Activated T-cell treated with anti-CD3 and anti-CD28 coated beads, Interleukin-2, amount 50 U/mL, for 24 hours (primary cell): Measurements from ENCODE around the gene AMBP.

Experiments
- DNase-seq: peaks from one replicate; pipeline ENCODE4 v3.0.0-alpha.2; 2020
- H3K27ac Mint-ChIP-seq: 2 replicates; pipeline ENCODE4 v1.8.0; 2020; ENCODE audit warnings: mild to moderate bottlenecking, mixed read lengths
- H3K27me3 Mint-ChIP-seq: 2 replicates; pipeline ENCODE4 v1.8.0; 2020; ENCODE audit warnings: mixed read lengths
- H3K36me3 Mint-ChIP-seq: 2 replicates; pipeline ENCODE4 v1.8.0; 2020; ENCODE audit warnings: low read depth, mixed read lengths
- H3K4me1 Mint-ChIP-seq: 2 replicates; pipeline ENCODE4 v1.8.0; 2020; ENCODE audit warnings: low read depth, mixed read lengths
- H3K4me3 Mint-ChIP-seq: 2 replicates; pipeline ENCODE4 v1.8.0; 2020; ENCODE audit warnings: mild to moderate bottlenecking, moderate library complexity, mixed read lengths
- H3K9me3 Mint-ChIP-seq: 2 replicates; pipeline ENCODE4 v1.8.0; 2020; ENCODE audit warnings: mixed read lengths

Gene AMBP

DNA sequence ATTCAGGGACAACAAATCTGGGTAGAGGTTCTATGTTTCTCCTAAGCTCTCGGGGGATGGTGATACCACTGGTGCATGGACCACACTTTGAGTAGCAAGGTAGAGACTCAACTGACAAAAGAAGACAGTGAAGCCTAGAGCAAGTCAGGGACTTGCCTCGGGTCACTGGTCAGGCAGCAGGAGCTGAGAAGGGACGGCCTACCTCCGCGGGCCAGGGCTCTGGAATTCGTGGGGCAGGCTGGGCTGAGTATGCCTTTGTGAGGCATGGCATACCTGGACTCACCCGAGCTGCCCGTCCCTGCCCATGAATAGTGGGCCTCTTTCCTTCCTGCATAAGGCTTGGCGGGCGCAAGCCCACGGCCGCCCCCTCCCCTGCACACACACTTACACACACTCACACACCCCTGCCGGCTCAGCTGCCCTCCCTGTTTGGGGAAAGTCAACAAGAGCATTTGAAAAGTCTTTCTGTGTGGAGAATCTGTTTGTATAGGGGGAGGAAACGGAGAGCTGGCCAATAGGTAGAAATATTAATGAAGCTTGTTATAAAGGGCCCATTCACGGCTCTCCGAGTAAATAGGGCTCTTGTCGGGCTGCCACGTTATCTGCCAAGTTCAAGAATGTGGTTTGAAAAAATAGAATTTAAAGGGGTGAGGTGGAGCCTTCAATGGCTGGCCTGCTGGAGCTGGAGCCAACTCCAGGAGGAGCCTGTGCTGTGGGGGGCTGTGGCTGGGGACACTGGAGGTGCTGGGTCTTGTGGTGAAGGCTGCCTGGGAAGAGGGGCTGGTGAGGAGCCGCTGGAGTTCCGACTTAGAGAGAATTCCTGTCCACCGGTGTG lies 40.1 kb upstream of the AMBP start:
- Mint-ChIP-seq H3K4me1 (no peaks in the 10 kb centered on the region), H3K27ac (no peak overlapping the region), H3K36me3 (no peaks in the 10 kb centered on the region), H3K27me3 (peaks cover 30% of the 10 kb centered on the region), H3K9me3 (no peaks in the 10 kb centered on the region), H3K4me3 (no peak overlapping the region)
- DNase-seq, result no peak

- Mint-ChIP-seq H3K9me3 (no peaks in the 10 kb centered on the region), H3K27me3 (peaks cover 36% of the 10 kb centered on the region), H3K27ac (no peak overlapping the region), H3K4me3 (no peak overlapping the region), H3K36me3 (no peaks in the 10 kb centered on the region), H3K4me1 (no peaks in the 10 kb centered on the region)
- no peak for DNase-seq
Measured at GRCh38 chr9:114117614-114117995, 39.5 kb upstream of the AMBP start.

DNA sequence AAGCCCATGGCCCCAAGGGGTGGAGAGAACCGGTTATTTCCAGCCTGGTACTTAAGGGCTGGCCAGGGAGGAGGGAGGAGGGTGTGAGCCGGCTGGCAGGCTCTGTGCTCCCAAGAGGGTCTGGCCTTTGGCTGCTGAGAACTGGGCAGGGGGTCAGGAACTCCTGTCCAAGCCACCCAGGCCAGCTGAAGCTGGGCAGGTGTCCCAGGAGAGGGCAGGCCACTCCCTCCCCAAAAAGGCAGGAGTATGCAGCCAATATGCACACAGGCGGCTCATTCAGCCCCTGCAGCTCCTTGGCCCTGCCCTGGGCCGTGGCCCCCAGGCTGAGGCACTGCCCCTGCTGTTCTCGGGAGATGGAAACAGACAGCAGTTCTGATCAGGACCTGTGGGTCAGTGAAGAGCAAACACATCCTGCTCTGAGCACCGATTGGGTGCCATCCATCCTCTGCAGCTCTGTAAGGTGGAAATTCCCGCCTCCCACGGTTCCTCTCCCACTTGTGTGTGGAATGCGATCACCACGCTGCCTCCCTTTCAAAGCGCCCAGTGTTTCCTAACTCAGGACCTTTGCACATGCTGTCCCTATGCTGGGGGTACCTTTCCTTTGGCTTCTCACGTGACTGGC lies 38.1 kb upstream of the AMBP start:
- no peak overlapping the region for H3K4me3 Mint-ChIP-seq
- peaks cover 38% of the 10 kb centered on the region for H3K27me3 Mint-ChIP-seq
- no peaks in the 10 kb centered on the region for H3K9me3 Mint-ChIP-seq
- H3K27ac Mint-ChIP-seq, result no peak overlapping the region
- DNase-seq, result no peak
- no peaks in the 10 kb centered on the region for H3K36me3 Mint-ChIP-seq
- no peaks in the 10 kb centered on the region for H3K4me1 Mint-ChIP-seq

GRCh38 chr9:114115654-114116125 lies 37.6 kb upstream of the AMBP start:
- no peak for DNase-seq
- Mint-ChIP-seq H3K9me3 (no peaks in the 10 kb centered on the region), H3K4me1 (no peaks in the 10 kb centered on the region), H3K36me3 (no peaks in the 10 kb centered on the region), H3K4me3 (no peak overlapping the region), H3K27me3 (peaks cover 37% of the 10 kb centered on the region), H3K27ac (no peak overlapping the region)

DNA sequence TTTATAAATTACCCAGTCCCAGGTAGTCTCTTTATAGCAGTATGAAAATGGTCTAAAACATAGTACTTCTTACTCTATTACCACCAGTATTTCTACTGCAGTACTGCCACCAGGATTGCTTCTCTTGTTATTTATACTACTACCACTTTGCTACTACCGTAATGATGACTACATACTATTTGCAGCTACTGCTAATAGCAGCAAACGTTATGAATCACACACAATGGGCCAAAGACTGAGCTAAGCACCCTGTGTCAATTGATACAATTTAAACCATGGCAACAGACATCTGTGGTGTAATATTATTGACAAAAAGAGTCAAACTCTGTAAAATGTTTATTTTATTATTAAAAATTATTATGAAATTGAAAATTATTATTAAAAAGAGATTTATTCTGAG lies 36.3 kb upstream of the AMBP start:
- no peaks in the 10 kb centered on the region for H3K4me1 Mint-ChIP-seq
- no peaks in the 10 kb centered on the region for H3K9me3 Mint-ChIP-seq
- DNase-seq, result no peak
- no peak overlapping the region for H3K4me3 Mint-ChIP-seq
- H3K36me3 Mint-ChIP-seq, result no peaks in the 10 kb centered on the region
- H3K27ac Mint-ChIP-seq, result no peak overlapping the region
- peaks cover 35% of the 10 kb centered on the region for H3K27me3 Mint-ChIP-seq

- Mint-ChIP-seq H3K4me3 (no peak overlapping the region), H3K9me3 (no peaks in the 10 kb centered on the region), H3K36me3 (no peaks in the 10 kb centered on the region), H3K27me3 (peaks cover 31% of the 10 kb centered on the region), H3K4me1 (no peaks in the 10 kb centered on the region), H3K27ac (no peak overlapping the region)
- DNase-seq, result no peak
Measured at GRCh38 chr9:114112778-114113584, 34.9 kb upstream of the AMBP start.

GRCh38 chr9:114112325-114112724 lies 34.2 kb upstream of the AMBP start:
- H3K27me3 Mint-ChIP-seq, result peaks cover 24% of the 10 kb centered on the region
- no peak for DNase-seq

GRCh38 chr9:114110180-114110579 lies 32.1 kb upstream of the AMBP start:
- Mint-ChIP-seq H3K36me3 (no peaks in the 10 kb centered on the region), H3K9me3 (no peaks in the 10 kb centered on the region), H3K27me3 (peaks cover 15% of the 10 kb centered on the region), H3K4me3 (no peak overlapping the region), H3K27ac (no peak overlapping the region), H3K4me1 (no peaks in the 10 kb centered on the region)
- no peak for DNase-seq

More at GRCh38 chr9:114112325-114112724, 34.2 kb upstream of the AMBP start:
- H3K36me3 Mint-ChIP-seq, result no peaks in the 10 kb centered on the region
- H3K9me3 Mint-ChIP-seq, result no peaks in the 10 kb centered on the region
- no peak overlapping the region for H3K27ac Mint-ChIP-seq
- H3K4me3 Mint-ChIP-seq, result no peak overlapping the region
- no peaks in the 10 kb centered on the region for H3K4me1 Mint-ChIP-seq

DNA sequence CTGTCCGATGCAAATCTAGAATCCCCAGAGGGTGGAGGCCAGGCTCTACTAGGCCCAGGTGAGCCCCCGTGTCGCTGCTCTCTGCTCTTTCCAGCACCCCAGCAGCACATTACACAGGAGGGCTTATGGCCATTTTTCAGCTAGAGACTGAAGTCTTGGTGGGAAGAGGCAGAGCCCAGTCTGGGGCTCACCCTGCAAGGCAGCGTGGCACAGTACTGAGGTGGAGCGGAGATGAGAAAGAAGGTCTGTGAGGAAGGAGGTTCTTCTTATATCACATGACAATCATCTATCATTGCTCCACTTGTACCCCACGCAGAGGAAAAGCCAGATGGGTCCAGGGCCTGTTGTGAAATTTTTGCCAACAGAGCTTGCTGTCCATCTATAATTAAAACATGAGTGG lies 31.0 kb upstream of the AMBP start:
- no peaks in the 10 kb centered on the region for H3K4me1 Mint-ChIP-seq
- no peak for DNase-seq
- H3K27ac Mint-ChIP-seq, result no peak overlapping the region
- no peak overlapping the region for H3K4me3 Mint-ChIP-seq
- H3K36me3 Mint-ChIP-seq, result no peaks in the 10 kb centered on the region
- no peaks in the 10 kb centered on the region for H3K9me3 Mint-ChIP-seq
- H3K27me3 Mint-ChIP-seq, result peaks cover 14% of the 10 kb centered on the region

- Mint-ChIP-seq H3K27ac (no peak overlapping the region), H3K27me3 (peaks cover 8% of the 10 kb centered on the region), H3K4me3 (no peak overlapping the region), H3K9me3 (no peaks in the 10 kb centered on the region), H3K36me3 (no peaks in the 10 kb centered on the region), H3K4me1 (no peaks in the 10 kb centered on the region)
- DNase-seq, result peak; percentile 74
Measured at GRCh38 chr9:114108016-114108833, 30.1 kb upstream of the AMBP start.

DNA sequence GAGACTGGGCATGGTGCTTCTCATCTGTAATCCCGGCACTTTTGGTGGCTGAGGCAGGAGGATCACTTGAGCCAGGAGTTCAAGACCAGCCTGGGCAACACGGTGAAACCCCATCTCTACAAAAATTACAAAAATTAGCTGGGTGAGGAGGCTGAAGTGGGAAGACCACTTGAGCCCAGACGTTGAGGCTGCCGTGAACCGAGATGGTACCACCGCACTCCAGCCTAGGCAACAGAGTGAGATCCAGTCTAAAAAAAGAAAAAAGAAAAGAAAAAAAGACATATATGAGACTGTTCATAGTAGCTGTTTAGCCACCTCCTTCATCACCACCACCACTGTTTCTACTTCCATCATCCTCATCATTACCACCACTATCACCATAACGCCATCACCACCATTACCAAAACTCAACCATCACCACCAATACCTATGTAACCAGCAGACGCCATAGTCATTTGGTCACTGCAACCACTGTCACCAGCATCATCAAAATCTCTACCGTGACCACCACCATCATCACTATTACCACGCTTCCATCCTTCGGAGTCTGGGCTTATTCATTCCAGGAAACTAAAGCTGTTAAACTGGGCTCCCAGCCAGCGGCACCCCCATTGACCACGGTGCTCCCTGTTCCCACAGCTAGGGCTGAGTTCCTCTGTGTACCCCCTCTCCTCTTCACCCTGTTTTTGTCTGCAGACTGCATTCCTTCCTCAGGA lies 29.3 kb upstream of the AMBP start:
- H3K9me3 Mint-ChIP-seq, result no peaks in the 10 kb centered on the region
- no peaks in the 10 kb centered on the region for H3K4me1 Mint-ChIP-seq
- H3K27ac Mint-ChIP-seq, result no peak overlapping the region
- no peaks in the 10 kb centered on the region for H3K36me3 Mint-ChIP-seq
- H3K27me3 Mint-ChIP-seq, result peaks cover 6% of the 10 kb centered on the region
- DNase-seq, result no peak
- H3K4me3 Mint-ChIP-seq, result no peak overlapping the region

DNA sequence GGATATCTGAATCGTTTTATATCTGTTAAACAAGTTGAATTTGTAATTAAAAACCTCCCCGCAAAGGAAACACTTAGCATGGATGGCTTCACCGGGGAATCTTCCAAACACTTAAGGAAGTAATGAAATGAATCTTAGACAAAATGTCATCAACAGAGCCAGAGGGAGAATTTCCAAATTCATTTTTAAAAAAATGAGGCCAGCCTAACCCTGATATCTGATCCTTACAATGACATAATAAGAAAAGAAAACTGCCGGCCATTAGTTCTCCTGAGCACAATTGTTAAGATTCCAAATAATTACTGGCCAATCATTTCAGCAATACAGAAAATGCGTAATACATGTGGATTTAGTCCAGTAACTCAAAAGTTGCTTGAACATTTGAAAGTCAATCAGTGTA lies 27.1 kb upstream of the AMBP start:
- Mint-ChIP-seq H3K4me3 (no peak overlapping the region), H3K27ac (no peak overlapping the region), H3K27me3 (peaks cover 16% of the 10 kb centered on the region), H3K36me3 (no peaks in the 10 kb centered on the region), H3K4me1 (no peaks in the 10 kb centered on the region), H3K9me3 (peaks cover 7% of the 10 kb centered on the region)
- no peak for DNase-seq

DNA sequence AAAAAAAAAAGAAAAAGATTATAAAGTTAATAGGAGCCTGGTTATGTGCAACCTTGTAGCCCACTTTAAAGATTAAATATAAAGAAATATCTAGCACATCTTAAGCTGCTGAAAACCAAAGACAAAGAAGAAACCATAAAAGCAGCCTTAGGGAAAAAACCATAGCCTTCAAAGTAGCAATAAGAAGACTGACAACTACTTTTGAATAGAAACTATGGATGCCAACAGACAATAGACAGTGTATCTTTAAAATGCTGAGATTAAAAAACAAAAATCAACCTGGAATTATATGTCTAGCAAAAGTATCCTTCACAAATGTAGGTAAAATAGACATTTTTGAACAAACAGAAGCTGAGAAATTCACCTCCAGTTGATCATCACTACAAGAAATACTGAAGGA lies 24.4 kb upstream of the AMBP start:
- Mint-ChIP-seq H3K4me1 (peaks cover 3% of the 10 kb centered on the region), H3K36me3 (no peaks in the 10 kb centered on the region), H3K27ac (no peak overlapping the region), H3K27me3 (peaks cover 32% of the 10 kb centered on the region), H3K4me3 (no peak overlapping the region), H3K9me3 (peaks cover 7% of the 10 kb centered on the region)
- DNase-seq, result no peak

DNA sequence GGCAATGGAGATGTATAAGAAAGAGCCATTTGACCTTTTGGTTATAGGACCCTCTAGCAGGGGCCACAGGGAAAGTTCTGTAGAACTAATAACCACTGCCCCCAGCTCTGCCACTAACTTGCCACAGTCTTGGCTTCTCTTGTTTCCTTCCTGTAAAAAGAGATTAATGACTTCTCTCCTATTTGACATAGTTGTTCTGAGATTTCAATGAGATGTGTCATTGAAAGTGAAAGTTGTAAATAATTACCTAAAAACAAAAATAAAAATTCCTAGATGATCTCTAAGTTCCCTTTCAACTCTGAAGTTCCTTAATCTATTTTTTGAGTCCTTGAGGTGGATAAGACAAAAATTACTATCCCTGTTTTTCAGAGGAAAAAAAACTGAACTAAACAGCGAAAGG lies 22.4 kb upstream of the AMBP start:
- Mint-ChIP-seq H3K4me1 (peaks cover 7% of the 10 kb centered on the region), H3K27me3 (peaks cover 51% of the 10 kb centered on the region), H3K36me3 (no peaks in the 10 kb centered on the region), H3K4me3 (no peak overlapping the region), H3K9me3 (peaks cover 7% of the 10 kb centered on the region), H3K27ac (no peak overlapping the region)
- no peak for DNase-seq
